SW 1271 (cell line): ENCODE measurements around the gene BRAT1.
A peak's percentile ranks its signal among the peaks of the same experiment; 100 is the strongest.

ENCODE experiments used
- DNase-seq, 2 experiments: peaks; one replicate each; lab custom pipeline; 2025; lab: John Stamatoyannopoulos, UW

The BRAT1 gene

GRCh38 chr7:2559283-2559950 is 4.1 kb upstream of the BRAT1 start:
- no peak for DNase-seq

GRCh38 chr7:2558629-2559282 is 3.4 kb upstream of the BRAT1 start, which contains the start of gene IQCE:
TSS of gene IQCE (plus strand) at chr7:2558979. CDS start at chr7:2559182, 203 bp downstream.
- peak; percentile 70 to 86 for DNase-seq

GRCh38 chr7:2554661-2555111 is 638 bp downstream of the BRAT1 start:
- DNase-seq: no peak

- no peak for DNase-seq
Measured at GRCh38 chr7:2553831-2554581, 1.3 kb downstream of the BRAT1 start.

GRCh38 chr7:2553108-2553507 is 2.2 kb downstream of the BRAT1 start:
- DNase-seq: no peak

GRCh38 chr7:2551418-2551817 is 3.9 kb downstream of the BRAT1 start:
- DNase-seq: no peak

GRCh38 chr7:2546776-2547586 is 8.3 kb downstream of the BRAT1 start:
- DNase-seq: no peak

- DNase-seq: no peak
Measured at GRCh38 chr7:2545746-2546425, 9.4 kb downstream of the BRAT1 start.

- DNase-seq: no peak
Measured at GRCh38 chr7:2544541-2545188, 10.7 kb downstream of the BRAT1 start.

GRCh38 chr7:2542916-2543871 is 12.1 kb downstream of the BRAT1 start:
- no peak for DNase-seq

- no peak for DNase-seq
Measured at GRCh38 chr7:2542011-2542915, 13.1 kb downstream of the BRAT1 start.

- DNase-seq: no peak
Measured at GRCh38 chr7:2541291-2542010, 13.9 kb downstream of the BRAT1 start.

- DNase-seq: no peak
Measured at GRCh38 chr7:2540641-2541051, 14.7 kb downstream of the BRAT1 start.

- no peak for DNase-seq
Measured at GRCh38 chr7:2540133-2540532, 15.2 kb downstream of the BRAT1 start.

- no peak for DNase-seq
Measured at GRCh38 chr7:2539031-2539911, 16.1 kb downstream of the BRAT1 start.

- DNase-seq: no peak
Measured at GRCh38 chr7:2537981-2538851, 17.1 kb downstream of the BRAT1 start.
